PFSK-1 (cell line): Measurements from ENCODE around the gene SEMA6A.

ENCODE experiments used
- FOXP2 ChIP-seq: optimal IDR thresholded peaks from 2 replicates; pipeline ENCODE3; 2011; ENCODE audit warnings: borderline replicate concordance, control low read depth, inconsistent platforms; ENCODE audit not compliant: insufficient read depth; ENCODE audit errors: extremely low read length, extremely low read depth
- POLR2AphosphoS5 ChIP-seq: IDR thresholded peaks from 2 replicates; pipeline ENCODE4 v1.6.1; 2012; ENCODE audit warnings: low read depth, mild to moderate bottlenecking, control low read depth, low read length, moderate library complexity
- SIN3A ChIP-seq: IDR thresholded peaks from 2 replicates; pipeline ENCODE4 v1.6.1; 2012; ENCODE audit warnings: mild to moderate bottlenecking, low read length, moderate library complexity, borderline replicate concordance; ENCODE audit not compliant: insufficient read depth
- TAF1 ChIP-seq: IDR thresholded peaks from 2 replicates; pipeline ENCODE4 v1.6.1; 2012; ENCODE audit warnings: low read length, control low read depth, borderline replicate concordance; ENCODE audit not compliant: insufficient read depth
- TF ChIP-seq, protein P1 (sequence below), 2 experiments: IDR thresholded peaks; 2 replicates each; pipeline versions ENCODE4 v1.6.1 to v1.8.0; 2011 to 2012; ENCODE audit warnings: low read depth in 2 of 2, low read length in 2 of 2, control low read depth in 1 of 2, inconsistent platforms in 1 of 2, mild to moderate bottlenecking in 1 of 2, moderate library complexity in 1 of 2; ENCODE audit not compliant: insufficient read depth in 1 of 2

The SEMA6A gene

DNA sequence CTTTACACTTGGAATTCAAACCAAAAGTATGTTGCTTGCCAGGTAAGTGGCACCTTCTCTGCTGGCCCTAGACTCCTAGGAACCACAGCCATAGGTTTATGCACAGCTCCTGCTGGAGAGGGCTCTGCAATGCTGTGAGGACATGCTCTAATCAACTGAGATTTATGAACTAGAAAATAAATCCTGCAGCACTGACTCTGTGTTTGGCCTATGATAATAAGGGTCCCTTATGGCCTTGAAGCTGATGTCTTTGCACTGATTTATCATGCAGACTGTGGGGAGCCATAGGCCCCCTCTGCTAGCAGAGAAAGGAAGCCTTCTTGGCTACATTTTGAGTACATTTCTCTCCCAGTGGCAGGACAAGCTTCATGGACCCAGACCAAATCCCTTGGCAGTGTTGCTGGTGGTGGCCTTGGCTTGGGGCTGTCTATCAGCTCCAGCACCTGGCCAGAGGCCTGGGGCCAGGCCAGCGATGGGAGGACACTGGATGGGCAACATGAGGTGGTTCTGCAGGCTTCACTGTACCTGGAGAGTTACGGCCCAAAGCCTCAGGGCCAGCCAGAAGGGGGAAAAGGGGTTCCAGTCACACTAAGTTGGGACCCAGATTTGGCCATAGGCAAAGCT, 178.0 kb downstream of the SEMA6A start:
- TF ChIP-seq TAF1 (no peak), SIN3A (no peak), POLR2AphosphoS5 (no peak), FOXP2 (no peak)
- TF ChIP-seq, protein P1, sequence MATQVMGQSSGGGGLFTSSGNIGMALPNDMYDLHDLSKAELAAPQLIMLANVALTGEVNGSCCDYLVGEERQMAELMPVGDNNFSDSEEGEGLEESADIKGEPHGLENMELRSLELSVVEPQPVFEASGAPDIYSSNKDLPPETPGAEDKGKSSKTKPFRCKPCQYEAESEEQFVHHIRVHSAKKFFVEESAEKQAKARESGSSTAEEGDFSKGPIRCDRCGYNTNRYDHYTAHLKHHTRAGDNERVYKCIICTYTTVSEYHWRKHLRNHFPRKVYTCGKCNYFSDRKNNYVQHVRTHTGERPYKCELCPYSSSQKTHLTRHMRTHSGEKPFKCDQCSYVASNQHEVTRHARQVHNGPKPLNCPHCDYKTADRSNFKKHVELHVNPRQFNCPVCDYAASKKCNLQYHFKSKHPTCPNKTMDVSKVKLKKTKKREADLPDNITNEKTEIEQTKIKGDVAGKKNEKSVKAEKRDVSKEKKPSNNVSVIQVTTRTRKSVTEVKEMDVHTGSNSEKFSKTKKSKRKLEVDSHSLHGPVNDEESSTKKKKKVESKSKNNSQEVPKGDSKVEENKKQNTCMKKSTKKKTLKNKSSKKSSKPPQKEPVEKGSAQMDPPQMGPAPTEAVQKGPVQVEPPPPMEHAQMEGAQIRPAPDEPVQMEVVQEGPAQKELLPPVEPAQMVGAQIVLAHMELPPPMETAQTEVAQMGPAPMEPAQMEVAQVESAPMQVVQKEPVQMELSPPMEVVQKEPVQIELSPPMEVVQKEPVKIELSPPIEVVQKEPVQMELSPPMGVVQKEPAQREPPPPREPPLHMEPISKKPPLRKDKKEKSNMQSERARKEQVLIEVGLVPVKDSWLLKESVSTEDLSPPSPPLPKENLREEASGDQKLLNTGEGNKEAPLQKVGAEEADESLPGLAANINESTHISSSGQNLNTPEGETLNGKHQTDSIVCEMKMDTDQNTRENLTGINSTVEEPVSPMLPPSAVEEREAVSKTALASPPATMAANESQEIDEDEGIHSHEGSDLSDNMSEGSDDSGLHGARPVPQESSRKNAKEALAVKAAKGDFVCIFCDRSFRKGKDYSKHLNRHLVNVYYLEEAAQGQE (IDR thresholded peaks at IDR 0.05; ENCODE audit: insufficient read depth in 1 of 2, low read depth in 2 of 2, low read length in 2 of 2): no peak

DNA sequence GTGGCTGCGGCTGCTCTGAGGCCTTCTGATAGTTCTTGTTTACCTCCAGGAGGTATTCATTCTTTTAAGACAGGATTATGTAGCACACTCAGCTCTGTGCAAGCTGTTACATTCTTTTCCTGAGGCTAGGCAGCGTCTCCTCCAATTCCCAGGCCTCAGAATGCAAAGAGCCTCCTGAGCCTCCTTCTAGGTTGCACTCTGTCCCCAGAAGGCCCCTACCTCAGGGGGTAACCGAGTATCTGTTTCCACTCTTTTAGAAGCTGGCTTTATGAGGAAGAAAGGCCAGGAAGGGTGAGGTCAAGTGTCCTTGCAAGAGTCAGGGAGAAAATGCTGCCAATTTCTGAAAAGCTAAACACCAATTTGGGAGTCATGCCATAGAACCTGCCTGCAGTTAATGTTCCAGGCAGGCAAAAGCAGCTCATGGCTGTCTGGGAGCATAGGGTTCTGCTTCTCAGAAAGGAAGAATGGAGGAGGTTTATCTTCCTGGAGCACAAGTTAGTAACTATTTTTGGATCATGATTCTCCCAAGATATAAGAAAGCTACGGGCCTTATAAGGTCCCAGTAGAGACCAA, 178.9 kb downstream of the SEMA6A start:
- TF ChIP-seq, protein P1 (IDR thresholded peaks at IDR 0.05; ENCODE audit: insufficient read depth in 1 of 2, low read depth in 2 of 2, low read length in 2 of 2): no peak
- TF ChIP-seq POLR2AphosphoS5 (no peak), FOXP2 (no peak), SIN3A (no peak), TAF1 (no peak)

DNA sequence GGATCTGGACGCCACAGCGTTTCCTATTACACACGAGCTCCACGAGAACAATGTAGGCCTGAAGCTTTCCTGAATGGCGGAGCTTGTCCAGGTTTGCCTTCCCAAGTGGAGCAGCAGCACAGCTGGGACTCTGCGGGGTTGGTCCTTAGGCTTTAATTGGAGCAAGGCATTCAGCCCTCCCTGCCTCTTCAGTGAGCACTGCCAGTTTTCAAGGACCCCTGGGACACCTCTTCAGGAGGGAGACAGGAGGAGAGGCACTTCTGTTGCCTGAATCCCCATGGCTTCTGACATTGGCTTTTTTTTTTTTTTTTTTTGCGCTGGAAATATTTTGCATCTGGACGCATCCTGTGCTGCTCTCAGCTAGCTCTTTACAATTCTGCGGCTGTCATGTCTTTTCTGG, 179.4 kb downstream of the SEMA6A start:
- no peak for TF ChIP-seq FOXP2
- TF ChIP-seq SIN3A: no peak
- no peak for TF ChIP-seq TAF1
- TF ChIP-seq, protein P1 (IDR thresholded peaks at IDR 0.05; ENCODE audit: insufficient read depth in 1 of 2, low read depth in 2 of 2, low read length in 2 of 2): no peak
- TF ChIP-seq POLR2AphosphoS5: no peak

DNA sequence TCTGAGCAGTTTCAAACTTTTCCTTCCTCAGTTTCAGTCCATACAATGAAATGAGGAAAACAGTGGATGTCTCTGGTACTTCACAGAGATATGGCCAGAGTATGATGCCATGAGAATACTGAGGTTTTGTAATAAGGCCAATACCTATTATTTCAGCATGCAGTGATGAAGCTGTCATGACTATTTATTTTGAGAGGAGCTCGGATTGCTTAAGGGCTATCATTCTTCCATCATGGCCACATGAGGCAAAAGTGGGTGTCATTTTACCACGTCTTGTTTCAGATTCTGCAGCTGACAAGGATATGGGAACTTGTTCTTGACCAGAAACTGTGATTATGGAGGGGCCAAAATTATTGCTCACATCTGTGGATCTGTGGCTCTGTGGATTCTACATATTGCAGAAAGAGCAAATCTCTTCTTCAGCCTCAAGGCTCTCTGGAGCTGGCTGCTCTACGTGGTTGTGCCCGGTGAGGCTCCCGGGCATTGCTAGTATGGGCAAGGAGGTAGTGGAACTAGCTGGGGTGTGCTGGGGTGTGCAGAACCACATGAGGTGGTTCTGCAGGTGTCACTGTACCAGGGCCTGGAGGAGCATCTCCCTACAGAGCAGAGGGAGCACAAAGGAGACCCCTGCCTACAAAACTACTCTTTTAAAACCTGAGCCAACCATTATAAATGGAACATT, 180.3 kb downstream of the SEMA6A start:
- TF ChIP-seq, protein P1 (IDR thresholded peaks at IDR 0.05; ENCODE audit: insufficient read depth in 1 of 2, low read depth in 2 of 2, low read length in 2 of 2): no peak
